ENCODE results near the gene KIRREL1. TPM values are rescaled to one million over a fixed set of nuclear protein-coding genes. Genes with fewer than 3 reads are reported as not detected.
"Not testable (repeated sequence)": the region's sequence is repeated elsewhere in the genome, so short reads cannot be mapped to it uniquely, and the experiment has no call there.

Gene KIRREL1
- total RNA-seq, 1 experiment from 2014 or later = 79.9 TPM

DNA sequence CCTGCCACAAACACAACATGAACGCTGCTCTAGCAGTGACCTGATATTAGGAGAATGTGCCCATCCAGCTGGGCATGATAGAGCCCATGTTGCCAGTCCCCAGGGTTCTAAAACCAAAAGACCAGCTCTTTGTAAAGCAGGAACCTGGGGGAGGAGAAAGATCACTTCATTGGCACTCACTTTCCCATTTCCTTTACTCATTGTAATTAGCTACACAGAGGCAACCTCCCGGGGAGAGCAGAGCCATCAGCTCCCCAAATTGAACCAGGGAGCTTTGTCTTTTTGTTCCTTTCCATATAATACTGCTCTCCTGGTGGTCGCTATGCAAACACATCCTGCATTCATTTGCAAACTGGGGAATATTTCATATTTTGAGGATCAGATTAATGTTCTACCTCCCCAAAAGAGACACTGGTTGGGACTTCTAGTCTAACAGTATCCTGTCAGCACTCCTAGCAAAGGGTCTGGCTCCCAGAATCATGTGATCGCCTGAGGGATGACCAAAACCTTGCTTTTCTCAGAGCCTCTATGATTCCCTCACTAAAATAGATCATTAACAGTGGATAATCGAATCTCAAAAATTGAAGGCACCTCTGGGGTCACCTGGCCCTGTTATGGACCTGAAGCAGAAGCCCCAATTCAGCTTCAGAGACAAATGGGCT, 110.5 kb downstream of the KIRREL1 start:
- no peak for DNase-seq (ENCODE audit: low read depth)

DNA sequence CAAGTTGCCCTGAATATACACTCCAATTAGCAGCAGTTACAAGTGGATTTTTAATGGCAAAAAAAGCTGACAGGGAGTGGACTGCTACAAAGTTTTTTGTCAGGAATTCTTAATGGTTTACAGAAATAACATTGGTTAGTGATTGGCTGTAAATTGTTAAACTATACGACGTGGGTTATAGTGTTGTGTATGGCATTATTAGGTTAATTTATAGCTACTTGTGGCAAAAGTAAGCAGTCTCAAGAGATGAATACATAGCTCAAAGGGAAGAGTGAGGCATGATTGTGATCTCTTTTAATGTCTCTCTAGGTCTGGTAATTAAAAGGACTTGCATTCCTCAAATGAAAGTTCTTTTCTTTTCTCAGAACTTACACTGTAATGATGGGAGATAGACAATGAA, 111.4 kb downstream of the KIRREL1 start:
- DNase-seq (ENCODE audit: low read depth) = no peak

- DNase-seq (ENCODE audit: low read depth) = no peak
Measured at GRCh38 chr1:158105352-158106095, 112.1 kb downstream of the KIRREL1 start.

DNA sequence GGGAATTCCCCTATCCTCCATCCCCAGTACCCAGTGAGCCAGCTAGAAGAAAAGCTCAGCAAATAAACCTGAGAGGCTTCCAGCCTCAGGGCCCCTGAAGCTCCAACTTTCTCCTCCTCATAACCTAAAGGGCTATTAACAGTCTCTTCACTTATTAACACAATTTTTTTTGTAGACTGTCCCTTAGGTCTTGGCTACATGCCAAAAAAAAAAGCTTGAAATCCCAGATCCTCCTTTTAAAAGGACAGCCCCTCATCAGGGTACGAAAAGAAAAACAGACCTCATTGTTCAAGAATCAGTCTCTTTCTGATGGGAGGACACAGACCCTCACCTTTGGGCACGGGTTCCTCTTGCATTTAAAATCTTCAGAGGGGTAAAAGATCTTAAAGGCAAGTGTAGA, 114.5 kb downstream of the KIRREL1 start:
- no peak for DNase-seq (ENCODE audit: low read depth)

DNA sequence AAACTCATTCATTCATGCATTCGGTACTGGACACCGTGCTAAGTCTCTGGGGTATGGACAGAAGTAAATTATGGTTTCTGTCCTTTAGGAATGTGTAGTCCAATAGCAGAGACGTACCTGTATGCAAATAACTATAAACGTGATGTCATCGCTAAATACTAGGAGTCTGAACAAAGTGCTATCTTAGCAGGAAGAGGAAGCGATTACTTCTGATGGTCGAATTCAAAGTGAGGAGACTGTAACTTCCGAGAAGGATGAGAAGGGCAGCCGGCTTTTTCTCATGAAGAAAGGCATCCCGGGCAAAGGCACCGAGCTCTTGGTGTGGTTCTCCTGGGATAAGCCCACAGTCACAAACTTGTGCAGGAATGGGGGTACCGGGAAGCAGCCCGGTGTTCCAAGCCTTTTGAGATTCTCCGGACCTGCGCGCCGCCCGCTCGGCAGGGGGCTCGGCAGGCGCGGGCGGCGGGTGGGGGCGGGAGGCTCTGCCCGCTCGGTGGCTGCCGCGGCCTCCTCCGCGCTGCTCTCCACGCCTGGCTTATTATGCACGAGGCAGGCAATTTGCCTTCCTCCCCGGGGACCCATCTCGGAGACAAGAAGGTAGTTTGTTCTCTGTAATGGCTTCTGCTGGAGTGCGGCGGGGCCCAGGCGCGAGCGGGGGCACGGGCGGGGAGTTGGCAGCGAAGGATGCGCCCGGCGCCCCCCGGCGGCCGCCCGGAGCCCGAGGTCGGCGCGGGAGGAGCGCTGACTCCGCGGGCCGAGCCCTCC, 119.7 kb downstream of the KIRREL1 start:
- DNase-seq (ENCODE audit: low read depth) = peak; percentile 31

- DNase-seq (ENCODE audit: low read depth) = no peak
Measured at GRCh38 chr1:158113759-158114127, 120.3 kb downstream of the KIRREL1 start.

DNA sequence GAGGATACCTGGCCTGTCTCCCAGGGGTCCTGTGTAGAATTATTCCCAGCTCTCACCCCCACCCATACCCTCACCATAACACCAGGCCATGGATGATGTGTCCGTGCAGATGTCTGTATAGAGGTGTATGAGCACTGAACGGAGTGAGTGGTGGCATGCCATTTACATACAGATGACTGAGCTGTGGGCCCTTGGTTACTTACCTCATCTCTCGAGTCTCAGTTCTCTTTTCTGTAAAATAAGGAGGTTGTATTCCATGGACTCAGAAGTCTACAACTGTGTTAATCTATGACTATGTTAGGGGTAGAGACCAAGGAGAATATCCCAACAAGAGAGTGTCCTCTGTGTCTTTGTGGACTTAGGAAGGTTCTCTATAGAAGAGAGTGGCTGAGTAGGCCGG, 121.7 kb downstream of the KIRREL1 start:
- DNase-seq (ENCODE audit: low read depth) = no peak

DNA sequence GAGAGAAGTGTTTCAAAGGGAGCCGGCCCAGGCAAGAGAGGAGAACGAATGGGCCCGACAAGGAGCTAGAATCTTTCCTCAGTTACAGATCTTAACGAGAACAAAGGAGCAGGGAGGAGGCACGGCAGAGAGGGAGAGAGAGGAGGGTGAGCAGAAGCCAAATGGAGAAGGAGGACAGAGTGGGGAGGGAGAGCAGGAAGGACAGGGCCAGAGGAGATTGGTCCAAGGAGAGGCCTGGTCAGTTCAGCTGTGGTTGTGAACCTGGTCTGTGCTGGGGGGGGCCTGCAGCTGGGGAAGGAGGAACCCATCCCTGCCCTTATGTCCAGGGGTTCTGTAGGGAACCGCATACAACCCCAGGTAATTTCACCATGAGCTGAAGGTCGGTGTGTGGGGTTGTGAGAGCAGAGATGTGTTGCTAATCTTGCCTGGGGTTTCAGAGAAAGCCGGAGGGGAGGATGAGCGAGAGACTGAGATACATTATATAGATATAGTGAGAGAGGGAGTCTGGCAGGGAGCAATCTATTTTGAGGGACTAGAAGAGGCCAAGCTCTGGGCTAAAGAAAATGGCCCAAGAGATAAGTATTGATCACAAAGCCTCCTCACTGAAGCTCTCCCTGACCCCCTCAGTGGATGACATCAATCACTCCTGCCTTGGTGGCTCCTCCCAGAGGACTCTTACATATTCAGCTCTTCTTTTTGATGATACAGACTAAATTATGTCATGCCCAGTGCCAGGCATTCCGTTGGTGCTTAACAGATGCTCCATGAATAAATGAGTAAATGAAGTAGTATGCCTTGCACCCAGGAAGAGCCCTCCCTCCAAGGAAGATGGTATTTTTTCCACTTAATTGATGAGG, 123.1 kb downstream of the KIRREL1 start:
- DNase-seq (ENCODE audit: low read depth) = no peak

DNA sequence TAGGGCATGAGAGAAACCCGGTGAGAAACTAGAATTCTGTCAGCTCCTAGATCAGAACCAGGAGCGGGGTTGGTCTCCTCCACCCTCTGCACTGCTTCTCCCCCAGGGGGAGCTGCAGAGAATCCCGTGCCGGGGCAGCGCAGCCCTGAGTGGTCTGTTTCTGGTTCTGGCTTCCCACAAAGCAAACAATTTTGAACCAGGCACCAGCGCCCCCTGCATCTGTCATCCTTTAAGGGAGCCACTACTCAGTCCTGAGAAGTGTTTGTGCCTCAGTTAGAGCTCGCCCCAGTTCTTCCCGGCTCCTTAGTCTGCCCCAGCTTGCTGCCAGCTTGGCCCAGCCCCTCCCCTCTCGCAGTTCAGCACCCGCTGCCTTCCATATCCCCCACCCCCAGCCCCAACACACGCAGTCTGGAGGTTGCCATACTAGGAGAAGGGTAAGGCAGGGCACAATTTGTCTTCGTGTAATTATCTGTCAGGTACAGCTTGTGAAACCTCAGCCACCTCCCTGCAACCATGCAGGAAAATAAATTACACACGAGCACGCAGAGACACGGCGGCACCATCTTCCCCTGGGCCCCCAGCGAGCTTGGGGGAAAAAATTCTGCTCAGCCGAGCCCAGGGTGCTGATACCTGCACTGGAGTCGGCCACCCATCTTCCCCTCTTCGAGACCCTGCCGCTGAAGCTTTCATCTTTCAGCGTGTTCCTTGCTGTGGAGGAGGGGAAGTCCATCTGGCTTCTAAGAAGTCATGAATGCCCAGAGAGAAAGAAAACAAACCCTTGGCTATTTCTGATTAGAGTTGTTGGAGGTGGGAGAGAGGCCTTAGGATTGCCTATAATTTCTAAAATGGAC, 124.6 kb downstream of the KIRREL1 start:
- DNase-seq (ENCODE audit: low read depth) = peak; percentile 47

GRCh38 chr1:158118713-158119402, 125.4 kb downstream of the KIRREL1 start:
- no peak for DNase-seq (ENCODE audit: low read depth)

- no peak for DNase-seq (ENCODE audit: low read depth)
Measured at GRCh38 chr1:158119976-158120653, 126.7 kb downstream of the KIRREL1 start.

DNA sequence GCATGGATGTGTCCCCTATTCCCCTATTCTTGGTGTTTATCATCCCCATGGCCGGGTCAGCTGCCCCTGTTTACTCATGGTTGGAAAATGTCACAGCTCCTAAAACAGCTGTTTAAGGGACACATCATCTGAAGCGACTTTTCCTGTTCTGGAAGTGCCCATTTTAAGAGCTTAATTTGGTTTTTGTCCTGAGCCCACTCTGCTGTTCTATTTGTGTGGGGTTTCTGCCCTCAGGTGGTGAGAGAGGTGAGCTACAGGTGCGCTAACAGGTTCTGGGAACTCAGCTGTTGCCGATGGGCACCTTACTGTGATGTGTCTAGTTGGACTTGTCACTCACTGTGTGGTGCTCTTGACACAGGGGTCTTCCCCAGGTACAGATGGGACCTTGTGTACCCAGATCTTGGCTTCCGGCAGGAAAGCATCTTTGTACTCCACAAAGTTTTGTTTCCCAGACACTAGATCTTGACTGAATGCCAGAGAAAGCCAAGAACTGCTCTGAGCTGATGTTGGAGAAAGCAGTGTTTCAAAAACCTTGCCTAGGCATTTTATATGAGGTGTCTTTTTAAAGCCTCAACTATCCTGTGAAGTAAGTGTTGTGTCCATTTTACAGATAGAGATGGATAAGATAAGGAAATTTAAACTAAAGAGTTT, 128.3 kb downstream of the KIRREL1 start:
- DNase-seq (ENCODE audit: low read depth) = peak; percentile 41

DNA sequence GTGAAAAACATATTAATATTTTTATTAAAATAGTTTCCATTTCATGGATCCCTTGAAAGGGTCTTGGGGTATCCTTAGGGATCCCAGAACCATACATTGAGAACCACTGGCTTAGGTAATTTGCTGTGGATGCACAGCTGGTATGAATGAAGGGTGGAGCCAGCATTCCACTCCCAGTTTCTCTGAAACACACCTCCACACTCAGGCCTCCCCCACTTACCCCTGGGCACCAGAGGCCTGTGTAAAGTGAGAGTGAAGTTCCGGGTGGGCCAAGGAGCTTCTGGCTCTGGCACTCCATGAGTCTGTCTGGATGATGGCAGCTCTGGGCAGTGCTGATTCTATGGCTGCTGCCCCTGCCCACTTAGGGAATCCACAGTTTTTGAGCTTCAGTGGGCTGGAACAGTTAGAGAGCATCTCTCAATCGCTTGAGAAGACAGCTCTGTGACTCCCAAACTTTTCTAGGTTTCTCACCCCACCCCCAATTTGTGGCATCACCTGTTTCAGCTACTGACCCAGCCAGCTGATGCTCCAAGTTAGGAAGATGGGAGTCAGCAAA, 129.5 kb downstream of the KIRREL1 start:
- no peak for DNase-seq (ENCODE audit: low read depth)

GRCh38 chr1:158124034-158124433, 130.6 kb downstream of the KIRREL1 start:
- no peak for DNase-seq (ENCODE audit: low read depth)

GRCh38 chr1:158124999-158125398, 131.6 kb downstream of the KIRREL1 start:
- peak; percentile 90 for DNase-seq (ENCODE audit: low read depth)

DNA sequence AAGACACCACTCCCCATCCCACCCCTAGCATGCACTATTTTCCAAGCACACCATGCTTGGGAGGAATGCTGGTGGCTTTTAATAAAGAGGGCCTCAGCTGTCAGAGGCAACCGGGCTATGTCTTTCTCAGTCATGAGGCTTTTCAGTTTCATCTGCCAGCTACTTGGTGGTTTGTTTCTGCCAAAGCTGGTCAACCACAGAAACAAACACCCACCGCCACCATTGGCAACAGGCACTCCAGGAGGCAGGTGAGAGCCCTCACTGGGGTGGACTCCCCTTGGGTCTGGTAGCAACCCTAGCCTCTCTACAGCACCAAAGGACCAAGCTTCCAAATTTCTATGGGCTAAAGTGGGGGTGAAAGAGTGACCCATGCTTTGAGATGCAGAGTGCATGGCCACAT, 133.0 kb downstream of the KIRREL1 start:
- DNase-seq (ENCODE audit: low read depth) = no peak

DNA sequence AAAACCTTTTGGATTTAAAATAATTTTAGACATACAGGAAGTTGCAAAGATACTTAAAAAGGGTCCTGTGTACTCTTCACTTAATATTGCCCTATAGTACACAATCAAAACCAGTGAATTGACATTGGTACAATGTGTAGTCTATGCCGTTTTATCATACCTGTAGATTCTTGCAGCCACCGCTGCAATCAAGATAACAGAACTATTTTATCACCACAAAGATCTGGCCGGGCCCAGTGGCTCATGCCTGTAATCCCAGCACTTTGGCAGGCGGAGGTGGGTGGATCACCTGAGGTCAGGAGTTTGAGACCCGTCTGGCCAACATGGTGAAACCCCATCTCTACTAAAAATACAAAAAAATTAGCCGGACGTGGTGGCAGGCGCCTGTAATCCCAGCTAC, 135.1 kb downstream of the KIRREL1 start:
- not testable (repeated sequence) for DNase-seq (ENCODE audit: low read depth)

GRCh38 chr1:158131217-158131616, 137.8 kb downstream of the KIRREL1 start:
- no peak for DNase-seq (ENCODE audit: low read depth)

GRCh38 chr1:158140764-158141192, 147.3 kb downstream of the KIRREL1 start:
- DNase-seq (ENCODE audit: low read depth) = no peak
